Superior temporal gyrus (tissue), 1 donor: ENCODE results near the gene ADAMTS6.
"Not testable (repeated sequence)": the region's sequence is repeated elsewhere in the genome, so short reads cannot be mapped to it uniquely, and the experiment has no call there.

Experiments
- DNase-seq: peaks from one replicate; pipeline ENCODE4 v3.0.0-alpha.2; 2016; ENCODE audit errors: extremely low spot score

ADAMTS6 gene

DNA sequence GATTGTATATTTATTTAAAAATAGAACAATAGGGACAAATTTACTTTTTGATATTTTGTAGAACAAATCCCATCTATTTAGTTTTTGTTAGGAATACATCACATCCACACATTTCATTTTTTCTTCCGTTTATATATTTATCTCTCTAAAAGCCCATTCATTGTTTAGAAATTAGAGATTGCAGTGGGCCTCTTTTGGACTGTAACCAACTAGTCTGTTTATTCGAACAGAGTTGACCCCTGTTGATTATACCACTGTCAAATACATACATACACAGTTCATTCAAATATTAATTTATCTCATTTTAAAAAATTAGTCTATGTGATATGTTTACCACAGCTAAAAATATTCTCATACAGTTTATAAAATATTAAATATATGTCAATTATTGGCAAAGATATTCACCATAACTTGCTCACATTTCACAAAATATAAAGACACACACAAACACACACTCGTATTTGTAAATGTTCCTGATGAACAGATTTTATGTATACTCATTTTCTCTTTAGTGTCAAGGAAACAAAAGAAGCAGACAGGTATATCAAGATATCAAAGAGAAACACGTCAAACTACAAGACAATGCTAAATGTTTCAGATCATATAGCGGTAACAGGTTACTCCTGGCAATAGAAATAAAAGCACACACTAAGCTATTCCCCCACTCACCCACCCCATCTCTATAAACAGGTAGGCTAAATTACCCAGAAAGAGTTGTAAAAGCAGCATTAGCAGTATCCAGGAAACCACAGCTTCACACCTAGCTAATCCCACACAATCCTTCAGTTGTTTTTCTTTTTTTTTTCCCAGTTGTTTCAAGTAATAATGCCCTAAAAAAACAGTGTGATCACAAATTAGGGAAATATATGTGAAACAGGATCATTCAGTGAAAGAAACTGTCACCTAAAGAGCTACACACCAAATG is 283.9 kb downstream of the ADAMTS6 start:
- no peak for DNase-seq

DNA sequence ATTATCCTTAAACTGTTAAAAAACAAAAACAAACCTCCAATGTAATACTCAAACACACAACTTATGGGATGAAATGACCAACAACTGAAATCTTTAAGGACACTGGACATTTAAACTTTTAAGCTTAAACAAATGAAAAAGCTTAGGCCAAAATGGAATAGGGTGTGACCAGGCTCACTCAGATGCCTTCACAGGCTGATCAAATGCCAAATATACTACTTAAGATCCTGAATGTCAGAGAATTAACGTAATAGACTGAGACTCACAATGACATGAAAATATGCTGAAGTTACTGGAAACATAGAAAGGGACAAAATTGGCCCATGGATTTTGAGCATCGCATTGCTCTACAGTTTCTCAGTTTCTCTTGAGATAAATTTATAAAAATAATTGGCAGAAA is 286.8 kb downstream of the ADAMTS6 start:
- no peak for DNase-seq

DNA sequence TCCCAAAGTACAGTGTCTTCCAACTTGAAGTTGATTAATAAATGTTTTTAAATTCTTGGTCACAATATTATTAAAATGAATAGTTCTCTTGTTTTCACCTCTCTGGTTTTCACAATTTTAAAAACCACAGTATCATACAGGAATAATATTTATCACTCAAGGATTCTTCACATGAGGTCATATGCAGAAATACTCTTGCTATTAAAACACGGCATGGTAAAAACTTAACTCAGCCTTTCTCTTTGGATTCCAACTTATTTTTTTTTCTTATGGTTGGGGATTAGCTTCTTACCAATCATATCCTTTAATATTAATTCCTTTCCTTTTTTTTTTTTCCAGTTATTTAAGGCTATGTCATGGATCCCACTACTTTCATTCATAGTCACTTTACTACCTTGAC is 289.4 kb downstream of the ADAMTS6 start:
- DNase-seq = no peak

DNA sequence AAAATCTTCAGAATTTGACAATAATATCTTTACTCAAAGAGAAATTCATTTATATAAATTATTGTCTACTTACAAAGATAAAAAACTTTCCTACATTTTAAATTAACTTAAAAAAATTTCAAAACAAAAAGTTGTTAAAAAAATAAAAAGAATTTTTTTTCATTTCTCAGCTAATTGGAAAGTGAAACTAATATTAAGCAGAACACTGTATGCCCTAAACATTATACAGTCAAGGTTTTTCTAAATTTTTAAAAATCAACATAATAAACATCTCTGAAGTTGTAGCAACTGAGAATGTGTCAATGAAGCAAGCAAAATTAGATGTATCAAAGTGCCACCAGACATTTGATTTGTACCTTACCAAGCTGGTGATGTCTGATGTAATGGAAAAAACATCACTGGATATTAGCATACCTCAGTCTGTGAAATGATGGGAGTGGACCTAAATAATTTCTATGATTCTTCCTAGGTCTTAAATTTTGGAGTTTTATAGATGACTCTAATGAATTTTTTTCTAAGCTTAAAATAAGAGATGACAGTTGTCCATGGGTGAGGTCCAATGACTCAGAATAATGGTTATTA is 290.1 kb downstream of the ADAMTS6 start:
- no peak for DNase-seq

DNA sequence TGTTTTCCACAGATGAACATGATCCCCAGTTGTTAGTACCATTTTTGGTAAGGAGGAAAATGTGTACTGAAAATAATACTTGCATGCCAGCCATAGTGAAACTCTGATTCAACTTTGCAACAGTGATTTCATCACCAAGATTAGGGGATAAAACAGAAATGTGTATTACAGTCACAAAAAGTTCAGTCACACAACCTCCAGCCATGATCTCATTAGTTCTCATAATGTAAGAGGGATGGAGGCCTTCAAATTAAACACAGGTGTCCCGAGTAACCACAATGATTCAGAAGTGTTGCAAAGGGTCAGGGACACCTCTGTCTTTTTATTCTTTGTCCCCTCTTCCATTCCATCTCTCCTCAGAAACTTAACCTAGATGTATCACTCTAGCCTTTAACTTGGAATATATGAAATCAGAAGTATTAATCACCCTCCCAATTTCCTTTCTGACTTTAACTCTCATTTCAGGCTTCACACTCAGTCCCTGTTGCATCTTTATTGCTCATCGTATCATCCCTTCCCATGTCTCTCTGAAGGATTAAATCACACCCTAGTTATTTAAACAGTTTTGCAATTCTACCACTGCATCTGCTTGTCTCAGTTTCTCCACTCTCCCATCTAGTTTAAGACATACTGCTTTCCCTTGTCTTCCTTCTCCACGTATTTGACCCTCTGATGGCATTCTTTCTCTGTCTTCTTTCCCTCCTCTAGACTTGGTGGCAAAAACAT is 291.2 kb downstream of the ADAMTS6 start:
- DNase-seq = no peak

DNA sequence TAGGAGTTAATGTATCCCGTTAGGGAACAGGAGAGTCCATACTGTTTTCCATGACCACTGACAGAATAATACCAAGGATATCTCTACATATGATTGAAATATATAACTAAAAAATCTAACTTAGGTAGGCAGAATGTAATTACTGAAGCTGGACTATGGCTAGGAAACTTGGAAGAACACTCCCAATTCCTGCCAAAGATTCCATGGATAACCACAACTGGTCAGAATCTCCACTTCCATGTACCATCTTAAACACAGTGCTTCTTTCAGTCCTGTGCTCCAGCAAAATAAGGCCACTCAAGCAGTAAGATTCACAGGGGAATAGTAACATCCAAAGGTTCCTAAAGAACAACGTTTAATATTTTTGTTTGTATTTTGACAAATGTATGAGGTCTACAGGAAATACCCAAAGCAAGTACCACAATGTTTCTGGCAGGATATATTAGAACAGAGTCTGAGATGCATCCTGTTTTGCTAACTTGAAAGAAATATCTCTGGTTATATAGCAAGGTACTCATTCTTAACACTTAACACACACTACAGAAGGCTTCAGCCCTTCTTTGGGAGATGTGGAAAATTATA is 295.0 kb downstream of the ADAMTS6 start:
- DNase-seq = no peak

DNA sequence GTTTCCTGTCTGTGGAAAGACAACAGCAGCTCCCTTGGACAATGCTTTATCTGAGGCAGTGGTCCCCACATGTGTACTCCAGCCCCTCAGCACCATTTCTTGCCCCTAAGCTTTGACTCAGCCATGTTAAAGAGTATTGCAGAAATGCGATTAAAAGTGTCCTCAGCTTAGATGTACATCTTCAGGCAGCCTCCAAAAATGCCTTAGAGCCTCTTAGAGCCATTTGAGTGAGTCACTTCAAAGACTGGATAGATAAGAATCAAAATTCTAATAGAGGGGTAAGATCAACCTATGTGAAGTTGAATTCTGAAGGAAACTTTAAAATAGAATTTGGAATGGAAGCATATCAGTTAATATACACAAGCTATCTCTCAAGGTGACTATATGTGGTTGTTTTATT is 296.3 kb downstream of the ADAMTS6 start:
- DNase-seq = no peak

DNA sequence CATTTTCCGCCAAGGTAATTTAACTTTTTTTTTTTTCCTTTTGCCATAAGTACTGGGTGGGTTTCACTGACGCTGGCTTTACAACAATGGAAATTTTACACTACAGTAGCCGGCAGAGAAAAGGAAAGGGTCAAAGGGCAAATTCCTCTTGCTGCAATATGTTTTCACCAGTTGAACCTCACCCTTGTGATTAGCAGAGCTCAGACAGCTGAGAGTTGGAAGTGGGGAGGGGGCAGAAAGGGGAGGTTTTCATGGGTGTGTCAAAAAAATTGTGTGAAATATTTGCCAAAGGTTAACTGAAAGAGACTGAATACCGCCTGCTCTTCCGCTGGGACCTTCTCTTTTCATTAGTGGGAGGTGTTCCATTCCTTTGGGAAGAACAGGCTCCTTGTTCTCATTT is 296.9 kb downstream of the ADAMTS6 start:
- no peak for DNase-seq

DNA sequence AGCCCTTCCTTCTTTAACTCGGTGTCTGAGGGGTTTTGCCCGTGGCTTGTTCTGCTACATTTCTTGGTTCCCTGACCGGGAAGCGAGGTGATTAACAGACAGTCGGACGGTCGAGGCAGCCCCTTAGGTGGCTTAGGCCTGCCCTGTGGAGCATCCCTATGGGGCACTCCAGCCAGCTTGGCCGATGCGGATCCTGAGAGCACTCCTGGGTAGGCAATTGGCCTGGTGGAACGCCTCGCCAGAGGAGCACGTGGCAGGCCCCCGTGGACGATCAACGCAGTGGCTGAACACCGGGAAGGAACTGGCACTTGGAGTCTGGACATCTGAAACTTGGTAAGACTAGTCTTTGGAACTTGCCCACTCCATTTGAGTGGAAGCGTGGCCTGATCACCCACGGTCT is 307.5 kb downstream of the ADAMTS6 start:
- DNase-seq = not testable (repeated sequence)

DNA sequence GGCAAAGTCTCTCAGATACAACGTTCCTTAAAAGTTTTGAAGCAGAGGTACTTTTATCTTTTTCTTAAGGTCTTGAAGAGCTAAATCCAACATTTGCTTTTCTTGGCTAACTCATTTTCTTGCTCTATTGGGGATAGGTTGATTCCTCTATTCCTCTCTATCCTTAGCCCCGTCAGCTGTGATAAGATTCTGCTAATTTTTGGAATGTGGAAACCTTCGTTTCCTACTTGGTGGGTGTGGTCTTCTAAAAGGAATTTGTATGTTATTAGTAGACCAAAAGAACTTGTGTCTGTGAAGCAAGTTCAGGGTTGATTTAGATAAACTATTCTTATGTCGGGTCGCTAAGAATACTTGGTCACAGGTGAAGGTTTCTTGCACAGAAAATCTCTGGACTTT is 308.6 kb downstream of the ADAMTS6 start:
- DNase-seq = no peak

DNA sequence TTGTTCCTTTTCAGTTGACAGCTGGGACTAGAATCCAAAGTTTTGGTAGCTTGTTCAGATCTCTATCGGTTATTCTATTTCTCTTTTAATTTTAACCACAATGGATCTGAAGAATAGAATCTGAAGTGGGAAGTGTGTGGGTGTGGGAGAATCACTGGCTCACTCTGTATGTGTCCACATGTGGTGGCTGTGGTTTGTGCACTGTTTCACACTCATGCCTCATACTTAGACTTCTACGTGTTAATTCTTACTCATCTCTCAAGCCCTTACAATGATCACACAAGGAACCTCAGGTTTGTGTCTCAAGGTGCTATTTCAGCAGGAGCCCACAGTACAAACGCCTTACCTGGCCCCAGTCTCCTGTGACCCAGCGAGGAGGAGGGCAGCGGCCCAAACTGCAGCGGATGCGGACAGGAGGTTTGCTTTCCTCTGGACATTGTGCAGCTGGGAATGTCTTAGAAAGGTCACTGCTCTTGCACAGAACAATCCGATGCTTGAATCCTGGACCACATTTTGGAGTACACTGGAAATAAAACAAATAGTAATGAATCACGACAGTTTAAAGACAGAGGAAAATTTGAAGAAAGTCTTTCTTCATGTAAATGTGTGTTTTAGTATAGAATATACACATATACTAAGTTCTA is 309.1 kb downstream of the ADAMTS6 start:
- DNase-seq = no peak

DNA sequence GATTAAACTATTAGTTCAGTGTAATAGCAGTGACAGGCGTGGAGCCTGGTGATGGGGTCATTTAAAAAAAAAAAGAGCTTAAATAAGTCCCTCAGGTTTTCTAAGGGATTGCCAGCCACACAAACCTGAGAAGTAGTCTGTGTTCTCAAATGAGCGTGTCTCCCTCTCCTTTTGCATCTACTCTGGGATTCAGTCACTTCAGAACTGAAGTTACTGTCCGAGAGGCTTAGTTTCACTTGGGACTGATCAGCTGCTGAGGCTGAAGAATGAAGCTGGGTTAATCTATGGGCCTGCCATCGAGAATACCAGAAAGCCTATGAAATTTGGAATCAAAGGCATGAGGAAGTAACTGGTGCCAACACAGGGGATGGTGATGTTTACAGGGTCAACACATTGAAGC is 310.1 kb downstream of the ADAMTS6 start:
- no peak for DNase-seq

DNA sequence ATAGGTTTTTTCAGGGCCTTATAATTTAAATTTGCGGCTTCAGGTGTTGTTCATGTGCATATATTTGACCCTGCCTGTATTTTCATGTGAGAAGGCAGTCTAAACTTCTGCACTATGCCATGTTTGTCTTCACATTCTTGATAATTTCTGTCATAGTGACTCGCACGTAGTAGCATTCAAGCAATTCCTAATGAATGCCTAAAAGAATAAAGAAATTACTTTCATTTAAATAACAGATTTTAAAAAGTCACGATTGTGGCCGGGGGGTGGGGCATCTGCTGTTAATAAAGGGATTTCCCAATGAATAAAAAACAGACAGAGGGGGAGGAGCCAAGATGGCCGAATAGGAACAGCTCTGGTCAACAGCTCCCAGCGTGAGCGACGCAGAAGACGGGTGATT is 318.0 kb downstream of the ADAMTS6 start:
- DNase-seq = no peak

DNA sequence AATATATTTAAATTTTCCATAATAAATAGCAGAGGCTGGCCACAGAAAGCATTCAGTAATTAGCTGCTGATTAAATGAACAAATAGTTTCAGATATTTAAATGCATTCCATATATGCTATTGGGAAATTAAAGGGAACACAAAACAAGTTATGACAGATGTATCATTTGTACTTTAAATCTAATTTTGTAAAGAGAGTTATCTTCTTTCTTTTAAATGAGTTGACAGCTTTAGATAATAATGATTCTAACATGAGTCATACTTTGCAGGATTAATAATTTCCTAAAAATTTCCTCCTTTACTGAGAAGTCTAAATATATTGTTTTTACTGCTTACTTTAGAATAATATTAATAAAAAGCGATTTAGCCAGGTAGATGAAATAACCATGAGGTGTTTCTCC is 320.1 kb downstream of the ADAMTS6 start:
- no peak for DNase-seq

DNA sequence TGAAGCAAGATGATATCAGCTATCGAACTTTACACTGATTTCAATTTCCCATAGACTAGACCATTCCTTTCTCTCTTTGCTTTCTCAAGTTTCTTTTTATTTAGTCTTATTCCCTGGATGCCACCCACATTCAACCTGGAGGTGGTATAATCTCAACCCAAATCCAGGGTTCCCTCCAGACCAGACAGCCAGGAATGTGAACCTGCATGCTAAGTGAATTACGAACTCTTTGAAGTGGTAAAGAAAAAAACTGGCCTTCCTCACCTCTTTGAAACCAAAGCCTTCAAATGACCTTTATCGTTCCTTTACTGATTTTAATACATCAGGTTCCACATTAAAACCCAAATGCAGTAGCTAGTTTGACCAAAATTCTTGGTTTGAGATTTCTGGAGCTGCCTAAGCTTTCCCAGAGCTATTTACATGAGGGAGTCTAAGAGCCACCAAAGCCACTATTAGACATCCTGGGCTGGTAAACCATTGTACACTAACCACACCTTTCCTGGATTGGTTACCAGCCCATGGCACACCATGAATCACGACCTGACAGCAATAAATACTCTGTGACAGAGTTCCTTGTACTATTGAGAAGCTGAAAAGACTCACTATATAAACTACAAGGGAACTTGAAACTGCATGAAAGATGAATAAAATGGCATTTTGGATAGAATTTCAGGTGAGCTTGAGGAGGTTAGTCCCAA is 323.7 kb downstream of the ADAMTS6 start:
- no peak for DNase-seq

DNA sequence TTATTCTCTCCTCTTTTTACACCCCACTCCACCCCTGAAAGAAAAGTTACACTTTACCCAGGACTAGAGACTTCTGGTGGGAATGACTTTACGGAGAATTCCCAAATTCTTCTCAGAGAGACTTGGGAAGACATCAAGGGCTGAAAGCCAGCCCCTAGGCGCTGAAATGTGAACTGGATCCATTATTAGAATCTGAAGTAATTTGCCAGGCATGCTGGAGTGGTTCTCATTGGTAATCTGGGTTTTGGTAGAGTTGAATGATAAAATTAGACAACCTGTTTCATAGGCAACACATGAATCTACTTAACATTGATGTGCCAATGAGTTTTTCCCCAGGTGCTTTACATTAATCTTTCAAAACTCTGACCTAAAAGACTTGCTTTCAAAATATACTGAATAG is 324.8 kb downstream of the ADAMTS6 start:
- DNase-seq = no peak

DNA sequence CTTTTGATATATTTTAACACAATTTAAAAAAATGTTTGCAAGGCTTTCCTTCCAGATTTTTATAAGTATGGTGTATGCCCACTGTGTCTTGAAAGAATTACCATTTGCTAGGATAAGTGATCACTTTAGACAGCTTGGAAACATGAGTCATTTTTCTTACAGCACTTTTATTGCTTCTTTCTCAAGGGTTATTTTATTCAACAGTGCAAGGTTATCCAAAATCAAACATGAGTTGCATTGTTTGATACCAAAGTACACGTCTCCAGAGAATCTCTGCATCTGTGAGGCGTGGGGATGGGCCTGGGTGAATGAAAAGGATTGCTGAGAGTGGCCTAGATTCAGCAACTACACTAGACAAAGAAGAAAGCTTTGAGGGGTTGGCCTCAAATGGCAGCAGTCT is 329.6 kb downstream of the ADAMTS6 start:
- no peak for DNase-seq

DNA sequence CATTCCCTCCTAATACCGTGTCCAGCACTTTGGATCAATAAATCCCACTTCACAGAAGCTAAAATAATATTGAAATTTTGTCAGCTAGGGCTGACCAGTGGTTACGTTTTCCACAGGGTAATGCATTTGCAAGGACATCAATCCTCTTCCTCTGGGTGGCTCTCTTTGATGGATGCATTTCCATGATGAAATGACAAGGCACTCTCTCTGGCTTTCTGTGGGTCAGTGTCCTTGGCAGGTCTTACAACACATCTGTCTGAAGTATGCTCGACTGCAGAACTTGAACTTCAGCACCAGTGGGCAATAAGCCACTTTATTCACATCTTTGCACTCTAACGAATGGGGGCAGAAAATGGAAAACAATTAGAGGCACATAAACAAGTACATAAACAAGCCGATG is 330.1 kb downstream of the ADAMTS6 start:
- no peak for DNase-seq

DNA sequence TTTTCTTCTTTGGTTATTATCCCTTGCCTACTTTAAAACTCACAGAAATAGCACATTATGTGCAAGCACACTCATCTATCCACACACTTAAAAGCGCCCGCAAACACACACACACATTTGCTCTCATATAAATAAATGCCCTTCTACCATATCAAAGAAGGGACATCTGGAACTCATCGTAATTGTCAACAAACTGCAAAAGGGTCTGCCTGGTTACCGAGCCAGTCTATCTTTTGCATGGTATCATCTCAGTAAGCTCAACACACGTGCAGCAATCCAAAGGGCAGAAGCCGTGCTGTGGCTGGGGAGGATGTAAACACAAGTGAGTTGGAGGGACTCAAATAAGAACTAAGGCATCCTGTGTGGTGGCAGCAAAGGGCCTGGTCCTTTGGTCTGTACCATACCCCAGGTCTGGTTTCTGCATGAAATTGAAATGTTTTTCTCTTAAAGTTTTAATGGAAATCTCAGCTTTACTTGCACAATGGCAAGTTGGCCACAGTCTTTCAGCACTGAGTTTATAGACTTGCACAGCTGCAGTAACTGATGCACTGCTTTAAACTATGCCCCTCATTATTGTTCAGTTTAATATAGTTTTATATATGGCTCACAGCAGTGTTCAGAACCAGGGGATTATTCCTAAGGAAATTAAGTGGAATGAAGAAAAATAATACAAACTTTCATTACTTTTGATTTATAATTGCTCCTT is 331.0 kb downstream of the ADAMTS6 start:
- DNase-seq = no peak

DNA sequence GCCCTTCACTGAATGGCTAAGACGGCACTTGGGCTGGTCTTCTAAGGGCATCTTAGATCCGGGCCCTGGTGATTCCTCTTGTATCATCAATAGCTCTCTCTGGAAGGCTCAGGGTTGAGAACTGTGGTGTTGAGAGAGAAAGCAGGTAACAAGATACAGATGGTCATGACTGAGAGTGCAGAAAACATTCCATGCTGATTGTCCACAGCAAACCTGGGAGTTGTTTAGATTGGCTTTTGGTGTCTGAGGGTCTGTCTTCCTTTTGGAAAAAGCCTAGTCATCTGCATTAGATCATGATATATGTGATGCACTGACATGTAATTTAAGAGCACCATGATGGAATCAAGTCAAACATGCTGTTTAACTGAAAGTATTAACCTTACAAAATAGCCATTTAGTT is 331.9 kb downstream of the ADAMTS6 start:
- DNase-seq = no peak
